Measurements from ENCODE around the gene BOLA1. TPM values are rescaled to one million over a fixed set of nuclear protein-coding genes. Genes with fewer than 3 reads are reported as not detected.

The BOLA1 gene
- total and polyA plus RNA-seq, 2 donors from 2014 or later, result 14.3 to 44.0 TPM

- DNase-seq (peak in 1 of 5 donors; percentile 22), FAIRE-seq (no peak)
- TF ChIP-seq CTCF (IDR thresholded peaks at IDR 0.05; ENCODE audit: borderline replicate concordance, extremely low read depth, insufficient read depth), result no peak
- intact Hi-C loops (cut with DNase I), result no loop called here
- no peak overlapping the region for H3K9ac ChIP-seq (ENCODE audit: low read length in 3 of 3)
- no peaks in the 10 kb centered on the region for H3K36me3 ChIP-seq (ENCODE audit: control insufficient read depth in 2 of 3, insufficient read depth in 3 of 3, low read length in 3 of 3)
- no peak overlapping the region for H3K4me3 ChIP-seq (ENCODE audit: low read length in 3 of 3)
- H3K9me3 ChIP-seq (ENCODE audit: control insufficient read depth in 2 of 3, insufficient read depth in 1 of 3, low read length in 3 of 3), result no peaks in the 10 kb centered on the region
- H3K27me3 ChIP-seq (ENCODE audit: control insufficient read depth, insufficient read depth, low read length), result no peaks in the 10 kb centered on the region
- no peaks in the 10 kb centered on the region for H3K4me1 ChIP-seq (ENCODE audit: control insufficient read depth in 2 of 3, insufficient read depth in 2 of 3, low read depth in 1 of 3, low read length in 3 of 3)
- H3K27ac ChIP-seq (ENCODE audit: low read depth in 2 of 2, low read length in 2 of 2), result no peak overlapping the region
Measured at GRCh38 chr1:149877211-149877946, 22.0 kb upstream of the BOLA1 start.

GRCh38 chr1:149879556-149879955 lies 19.8 kb upstream of the BOLA1 start:
- no peak overlapping the region for H3K4me3 ChIP-seq (ENCODE audit: low read length in 3 of 3)
- no peak overlapping the region for H3K27ac ChIP-seq (ENCODE audit: low read depth in 2 of 2, low read length in 2 of 2)
- no peak for FAIRE-seq
- intact Hi-C loops (cut with DNase I), result no loop called here
- no peaks in the 10 kb centered on the region for H3K27me3 ChIP-seq (ENCODE audit: control insufficient read depth, insufficient read depth, low read length)
- no peak for TF ChIP-seq CTCF (IDR thresholded peaks at IDR 0.05; ENCODE audit: borderline replicate concordance, extremely low read depth, insufficient read depth)
- no peak overlapping the region for H3K9ac ChIP-seq (ENCODE audit: low read length in 3 of 3)
- H3K36me3 ChIP-seq (ENCODE audit: control insufficient read depth in 2 of 3, insufficient read depth in 3 of 3, low read length in 3 of 3), result no peaks in the 10 kb centered on the region
- H3K4me1 ChIP-seq (ENCODE audit: control insufficient read depth in 2 of 3, insufficient read depth in 2 of 3, low read depth in 1 of 3, low read length in 3 of 3), result peaks cover 0 to 2% (median 2%) of the 10 kb centered on the region in 3 donors
- no peak for DNase-seq
- no peaks in the 10 kb centered on the region for H3K9me3 ChIP-seq (ENCODE audit: control insufficient read depth in 2 of 3, insufficient read depth in 1 of 3, low read length in 3 of 3)

GRCh38 chr1:149881876-149882275 lies 17.5 kb upstream of the BOLA1 start:
- no peaks in the 10 kb centered on the region for H3K36me3 ChIP-seq (ENCODE audit: control insufficient read depth in 2 of 3, insufficient read depth in 3 of 3, low read length in 3 of 3)
- TF ChIP-seq CTCF (IDR thresholded peaks at IDR 0.05; ENCODE audit: borderline replicate concordance, extremely low read depth, insufficient read depth), result no peak

More at GRCh38 chr1:149881876-149882275, 17.5 kb upstream of the BOLA1 start:
- peaks cover 0 to 8% (median 8%) of the 10 kb centered on the region in 3 donors for H3K4me1 ChIP-seq (ENCODE audit: control insufficient read depth in 2 of 3, insufficient read depth in 2 of 3, low read depth in 1 of 3, low read length in 3 of 3)
- no peaks in the 10 kb centered on the region for H3K9me3 ChIP-seq (ENCODE audit: control insufficient read depth in 2 of 3, insufficient read depth in 1 of 3, low read length in 3 of 3)
- intact Hi-C loops (cut with DNase I), result no loop called here
- no peaks in the 10 kb centered on the region for H3K27me3 ChIP-seq (ENCODE audit: control insufficient read depth, insufficient read depth, low read length)
- FAIRE-seq, result no peak
- no peak overlapping the region for H3K4me3 ChIP-seq (ENCODE audit: low read length in 3 of 3)
- H3K9ac ChIP-seq (ENCODE audit: low read length in 3 of 3), result no peak overlapping the region
- no peak for DNase-seq
- no peak overlapping the region for H3K27ac ChIP-seq (ENCODE audit: low read depth in 2 of 2, low read length in 2 of 2)

All from kidney (tissue), 14 donors.